GM23338 (cell line): ENCODE measurements around the gene SEMA5A.

Experiments used
- CREB1 ChIP-seq: fragments of 250-450 bp; sonication (Bioruptor Pico); IDR thresholded peaks from 2 replicates; pipeline ENCODE4 v1.5.0; 2020; ENCODE audit warnings: low read depth, mild to moderate bottlenecking, moderate library complexity
- ETS1 ChIP-seq: IDR thresholded peaks from 2 replicates; pipeline ENCODE4 v1.6.1; 2016; ENCODE audit warnings: antibody characterized with exemption
- EZH2 ChIP-seq: fragments of 200-600 bp; sonication (generic); IDR thresholded peaks from one replicate; pipeline ENCODE4 v1.8.0; 2017; ENCODE audit warnings: antibody characterized with exemption, mild to moderate bottlenecking, low read depth; ENCODE audit not compliant: unreplicated experiment
- EZH2phosphoT487 ChIP-seq: fragments of 200-600 bp; sonication (generic); IDR thresholded peaks from one replicate; pipeline ENCODE4 v1.8.1; 2018; ENCODE audit warnings: antibody characterized with exemption; ENCODE audit not compliant: unreplicated experiment
- JUNB ChIP-seq: IDR thresholded peaks from one replicate; pipeline ENCODE4 v1.6.1; 2016; ENCODE audit warnings: antibody characterized with exemption; ENCODE audit not compliant: unreplicated experiment
- NANOG ChIP-seq: IDR thresholded peaks from 2 replicates; pipeline ENCODE4 v1.6.1; 2016; ENCODE audit warnings: antibody characterized with exemption, borderline replicate concordance
- POLR2AphosphoS5 ChIP-seq: IDR thresholded peaks from 2 replicates; pipeline ENCODE4 v1.6.1; 2016; ENCODE audit warnings: antibody characterized with exemption, low read depth
- STAT1 ChIP-seq: IDR thresholded peaks from one replicate; pipeline ENCODE4 v1.6.1; 2016; ENCODE audit warnings: antibody characterized with exemption; ENCODE audit not compliant: unreplicated experiment
- ZNF114 ChIP-seq: fragments of 250-450 bp; sonication (Bioruptor Pico); IDR thresholded peaks from 2 replicates; pipeline ENCODE4 v1.5.0; 2020; ENCODE audit warnings: mild to moderate bottlenecking, moderate library complexity
- ZNF331 ChIP-seq: fragments of 250-450 bp; sonication (Bioruptor Pico); IDR thresholded peaks from 2 replicates; pipeline ENCODE4 v1.5.0; 2020; ENCODE audit warnings: low read depth, mild to moderate bottlenecking, moderate library complexity
- TF ChIP-seq, protein P1 (sequence below), 2 experiments: fragments of 200-600 bp in 1 of 2; sonication (generic) in 1 of 2; conservative IDR thresholded peaks; 2 replicates each; pipeline versions ENCODE4 v1.5.1 to v1.6.1; 2016 to 2017; ENCODE audit warnings: antibody characterized with exemption in 2 of 2, low read depth in 2 of 2, mild to moderate bottlenecking in 2 of 2, moderate library complexity in 1 of 2
- TF ChIP-seq, protein P2 (sequence below): IDR thresholded peaks from one replicate; pipeline ENCODE4 v1.6.1; 2018; ENCODE audit warnings: antibody characterized with exemption; ENCODE audit not compliant: unreplicated experiment
- TF ChIP-seq, protein P3 (sequence below): fragments of 250-450 bp; sonication (Bioruptor Pico); IDR thresholded peaks from 2 replicates; pipeline ENCODE4 v1.5.0; 2020; ENCODE audit warnings: mild to moderate bottlenecking, moderate library complexity

DNA sequence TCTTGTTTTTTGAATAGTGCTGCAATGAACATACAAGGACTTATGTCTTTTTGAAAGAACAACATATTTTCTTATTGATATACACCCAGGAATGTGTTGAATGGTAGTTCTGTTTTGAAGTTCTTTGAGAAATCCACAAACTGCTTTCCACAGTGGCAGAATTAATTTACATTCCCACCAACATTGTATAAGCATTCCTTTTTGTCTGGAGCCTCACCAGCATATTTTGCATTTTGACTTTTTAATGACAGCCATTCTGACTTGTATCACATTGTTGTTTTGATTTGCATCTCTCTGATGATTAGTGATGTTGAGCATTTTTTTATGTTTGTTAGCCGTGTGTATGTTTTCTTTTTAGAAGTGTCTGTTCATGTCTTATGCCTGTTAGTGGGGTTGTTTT lies 524.9 kb downstream of the SEMA5A start:
- TF ChIP-seq POLR2AphosphoS5 (no peak), JUNB (no peak), EZH2phosphoT487 (no peak), EZH2 (no peak), CREB1 (CRISPR knock-in tag) (no peak), ETS1 (no peak), ZNF114 (CRISPR knock-in tag) (no peak), NANOG (no peak), ZNF331 (no peak), STAT1 (no peak)
- TF ChIP-seq, protein P1, sequence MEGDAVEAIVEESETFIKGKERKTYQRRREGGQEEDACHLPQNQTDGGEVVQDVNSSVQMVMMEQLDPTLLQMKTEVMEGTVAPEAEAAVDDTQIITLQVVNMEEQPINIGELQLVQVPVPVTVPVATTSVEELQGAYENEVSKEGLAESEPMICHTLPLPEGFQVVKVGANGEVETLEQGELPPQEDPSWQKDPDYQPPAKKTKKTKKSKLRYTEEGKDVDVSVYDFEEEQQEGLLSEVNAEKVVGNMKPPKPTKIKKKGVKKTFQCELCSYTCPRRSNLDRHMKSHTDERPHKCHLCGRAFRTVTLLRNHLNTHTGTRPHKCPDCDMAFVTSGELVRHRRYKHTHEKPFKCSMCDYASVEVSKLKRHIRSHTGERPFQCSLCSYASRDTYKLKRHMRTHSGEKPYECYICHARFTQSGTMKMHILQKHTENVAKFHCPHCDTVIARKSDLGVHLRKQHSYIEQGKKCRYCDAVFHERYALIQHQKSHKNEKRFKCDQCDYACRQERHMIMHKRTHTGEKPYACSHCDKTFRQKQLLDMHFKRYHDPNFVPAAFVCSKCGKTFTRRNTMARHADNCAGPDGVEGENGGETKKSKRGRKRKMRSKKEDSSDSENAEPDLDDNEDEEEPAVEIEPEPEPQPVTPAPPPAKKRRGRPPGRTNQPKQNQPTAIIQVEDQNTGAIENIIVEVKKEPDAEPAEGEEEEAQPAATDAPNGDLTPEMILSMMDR (conservative IDR thresholded peaks at IDR 0.05; ENCODE audit: low read depth in 2 of 2) = no peak
- TF ChIP-seq, protein P2, sequence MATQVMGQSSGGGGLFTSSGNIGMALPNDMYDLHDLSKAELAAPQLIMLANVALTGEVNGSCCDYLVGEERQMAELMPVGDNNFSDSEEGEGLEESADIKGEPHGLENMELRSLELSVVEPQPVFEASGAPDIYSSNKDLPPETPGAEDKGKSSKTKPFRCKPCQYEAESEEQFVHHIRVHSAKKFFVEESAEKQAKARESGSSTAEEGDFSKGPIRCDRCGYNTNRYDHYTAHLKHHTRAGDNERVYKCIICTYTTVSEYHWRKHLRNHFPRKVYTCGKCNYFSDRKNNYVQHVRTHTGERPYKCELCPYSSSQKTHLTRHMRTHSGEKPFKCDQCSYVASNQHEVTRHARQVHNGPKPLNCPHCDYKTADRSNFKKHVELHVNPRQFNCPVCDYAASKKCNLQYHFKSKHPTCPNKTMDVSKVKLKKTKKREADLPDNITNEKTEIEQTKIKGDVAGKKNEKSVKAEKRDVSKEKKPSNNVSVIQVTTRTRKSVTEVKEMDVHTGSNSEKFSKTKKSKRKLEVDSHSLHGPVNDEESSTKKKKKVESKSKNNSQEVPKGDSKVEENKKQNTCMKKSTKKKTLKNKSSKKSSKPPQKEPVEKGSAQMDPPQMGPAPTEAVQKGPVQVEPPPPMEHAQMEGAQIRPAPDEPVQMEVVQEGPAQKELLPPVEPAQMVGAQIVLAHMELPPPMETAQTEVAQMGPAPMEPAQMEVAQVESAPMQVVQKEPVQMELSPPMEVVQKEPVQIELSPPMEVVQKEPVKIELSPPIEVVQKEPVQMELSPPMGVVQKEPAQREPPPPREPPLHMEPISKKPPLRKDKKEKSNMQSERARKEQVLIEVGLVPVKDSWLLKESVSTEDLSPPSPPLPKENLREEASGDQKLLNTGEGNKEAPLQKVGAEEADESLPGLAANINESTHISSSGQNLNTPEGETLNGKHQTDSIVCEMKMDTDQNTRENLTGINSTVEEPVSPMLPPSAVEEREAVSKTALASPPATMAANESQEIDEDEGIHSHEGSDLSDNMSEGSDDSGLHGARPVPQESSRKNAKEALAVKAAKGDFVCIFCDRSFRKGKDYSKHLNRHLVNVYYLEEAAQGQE = no peak
- TF ChIP-seq, protein P3, sequence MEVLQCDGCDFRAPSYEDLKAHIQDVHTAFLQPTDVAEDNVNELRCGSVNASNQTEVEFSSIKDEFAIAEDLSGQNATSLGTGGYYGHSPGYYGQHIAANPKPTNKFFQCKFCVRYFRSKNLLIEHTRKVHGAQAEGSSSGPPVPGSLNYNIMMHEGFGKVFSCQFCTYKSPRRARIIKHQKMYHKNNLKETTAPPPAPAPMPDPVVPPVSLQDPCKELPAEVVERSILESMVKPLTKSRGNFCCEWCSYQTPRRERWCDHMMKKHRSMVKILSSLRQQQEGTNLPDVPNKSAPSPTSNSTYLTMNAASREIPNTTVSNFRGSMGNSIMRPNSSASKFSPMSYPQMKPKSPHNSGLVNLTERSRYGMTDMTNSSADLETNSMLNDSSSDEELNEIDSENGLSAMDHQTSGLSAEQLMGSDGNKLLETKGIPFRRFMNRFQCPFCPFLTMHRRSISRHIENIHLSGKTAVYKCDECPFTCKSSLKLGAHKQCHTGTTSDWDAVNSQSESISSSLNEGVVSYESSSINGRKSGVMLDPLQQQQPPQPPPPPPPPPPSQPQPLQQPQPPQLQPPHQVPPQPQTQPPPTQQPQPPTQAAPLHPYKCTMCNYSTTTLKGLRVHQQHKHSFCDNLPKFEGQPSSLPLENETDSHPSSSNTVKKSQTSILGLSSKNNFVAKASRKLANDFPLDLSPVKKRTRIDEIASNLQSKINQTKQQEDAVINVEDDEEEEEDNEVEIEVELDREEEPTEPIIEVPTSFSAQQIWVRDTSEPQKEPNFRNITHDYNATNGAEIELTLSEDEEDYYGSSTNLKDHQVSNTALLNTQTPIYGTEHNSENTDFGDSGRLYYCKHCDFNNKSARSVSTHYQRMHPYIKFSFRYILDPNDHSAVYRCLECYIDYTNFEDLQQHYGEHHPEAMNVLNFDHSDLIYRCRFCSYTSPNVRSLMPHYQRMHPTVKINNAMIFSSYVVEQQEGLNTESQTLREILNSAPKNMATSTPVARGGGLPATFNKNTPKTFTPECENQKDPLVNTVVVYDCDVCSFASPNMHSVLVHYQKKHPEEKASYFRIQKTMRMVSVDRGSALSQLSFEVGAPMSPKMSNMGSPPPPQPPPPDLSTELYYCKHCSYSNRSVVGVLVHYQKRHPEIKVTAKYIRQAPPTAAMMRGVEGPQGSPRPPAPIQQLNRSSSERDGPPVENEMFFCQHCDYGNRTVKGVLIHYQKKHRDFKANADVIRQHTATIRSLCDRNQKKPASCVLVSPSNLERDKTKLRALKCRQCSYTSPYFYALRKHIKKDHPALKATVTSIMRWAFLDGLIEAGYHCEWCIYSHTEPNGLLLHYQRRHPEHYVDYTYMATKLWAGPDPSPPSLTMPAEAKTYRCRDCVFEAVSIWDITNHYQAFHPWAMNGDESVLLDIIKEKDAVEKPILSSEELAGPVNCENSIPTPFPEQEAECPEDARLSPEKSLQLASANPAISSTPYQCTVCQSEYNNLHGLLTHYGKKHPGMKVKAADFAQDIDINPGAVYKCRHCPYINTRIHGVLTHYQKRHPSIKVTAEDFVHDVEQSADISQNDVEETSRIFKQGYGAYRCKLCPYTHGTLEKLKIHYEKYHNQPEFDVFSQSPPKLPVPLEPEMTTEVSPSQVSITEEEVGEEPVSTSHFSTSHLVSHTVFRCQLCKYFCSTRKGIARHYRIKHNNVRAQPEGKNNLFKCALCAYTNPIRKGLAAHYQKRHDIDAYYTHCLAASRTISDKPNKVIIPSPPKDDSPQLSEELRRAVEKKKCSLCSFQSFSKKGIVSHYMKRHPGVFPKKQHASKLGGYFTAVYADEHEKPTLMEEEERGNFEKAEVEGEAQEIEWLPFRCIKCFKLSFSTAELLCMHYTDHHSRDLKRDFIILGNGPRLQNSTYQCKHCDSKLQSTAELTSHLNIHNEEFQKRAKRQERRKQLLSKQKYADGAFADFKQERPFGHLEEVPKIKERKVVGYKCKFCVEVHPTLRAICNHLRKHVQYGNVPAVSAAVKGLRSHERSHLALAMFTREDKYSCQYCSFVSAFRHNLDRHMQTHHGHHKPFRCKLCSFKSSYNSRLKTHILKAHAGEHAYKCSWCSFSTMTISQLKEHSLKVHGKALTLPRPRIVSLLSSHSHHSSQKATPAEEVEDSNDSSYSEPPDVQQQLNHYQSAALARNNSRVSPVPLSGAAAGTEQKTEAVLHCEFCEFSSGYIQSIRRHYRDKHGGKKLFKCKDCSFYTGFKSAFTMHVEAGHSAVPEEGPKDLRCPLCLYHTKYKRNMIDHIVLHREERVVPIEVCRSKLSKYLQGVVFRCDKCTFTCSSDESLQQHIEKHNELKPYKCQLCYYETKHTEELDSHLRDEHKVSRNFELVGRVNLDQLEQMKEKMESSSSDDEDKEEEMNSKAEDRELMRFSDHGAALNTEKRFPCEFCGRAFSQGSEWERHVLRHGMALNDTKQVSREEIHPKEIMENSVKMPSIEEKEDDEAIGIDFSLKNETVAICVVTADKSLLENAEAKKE (CRISPR knock-in tag) = no peak
